HepG2 (cell line): ENCODE measurements around the gene CPB2. TPM values are rescaled to one million over a fixed set of nuclear protein-coding genes. Genes with fewer than 3 reads are reported as not detected.
A peak's percentile ranks its signal among the peaks of the same experiment; 100 is the strongest.

ENCODE experiments used
- ASH2L ChIP-seq: fragments of 300-600, 200-600 bp; sonication (generic); IDR thresholded peaks from 2 replicates; pipeline ENCODE4 v1.7.0; 2017; ENCODE audit warnings: low read depth, mild to moderate bottlenecking, moderate library complexity, mixed read lengths, low read length; ENCODE audit not compliant: insufficient read length
- GATAD2A ChIP-seq: IDR thresholded peaks from 2 replicates; pipeline ENCODE4 v1.6.1; 2016
- PCBP2 ChIP-seq: fragments of 200-400 bp; formaldehyde crosslinking; optimal IDR thresholded peaks from 2 replicates; pipeline ENCODE3; 2018; ENCODE audit warnings: low read length, low read depth; ENCODE audit not compliant: poor library complexity, severe bottlenecking
- PHF20 ChIP-seq: sonication (generic); formaldehyde crosslinking; IDR thresholded peaks from 2 replicates; pipeline ENCODE4 v1.5.0; 2020; ENCODE audit warnings: mild to moderate bottlenecking, missing genetic modification reagents
- ZKSCAN1 ChIP-seq: fragments of 150-350 bp; IDR thresholded peaks from 2 replicates; pipeline ENCODE4 v1.6.1; 2014; ENCODE audit warnings: low read length
- ZMYM4 ChIP-seq: sonication (generic); formaldehyde crosslinking; IDR thresholded peaks from 2 replicates; pipeline ENCODE4 v1.8.1; 2023; ENCODE audit warnings: mild to moderate bottlenecking, missing genetic modification reagents
- ZNF605 ChIP-seq: sonication (generic); formaldehyde crosslinking; IDR thresholded peaks from 2 replicates; pipeline ENCODE4 v1.8.0; 2022; ENCODE audit warnings: mild to moderate bottlenecking, missing genetic modification reagents
- polyA plus RNA-seq, 8 experiments: library from polyadenylated mRNA; depleted of rRNA in 3 of 8; stranded (reverse) in 7 of 8; unstranded in 1 of 8; fragments of >200 nt; fragmentation: Illumina TruSeq in 4 of 8; extraction: Trizol in 4 of 8; gene quantifications; 2 replicates each; pipeline versions ENCODE4 v1.2.1 to v1.2.3, GENCODE V29; 2011 to 2016; ENCODE audit warnings: low read depth in 4 of 8, missing spikeins in 1 of 8, mixed read lengths in 1 of 8; ENCODE audit not compliant: insufficient read depth in 1 of 8
- total RNA-seq, 5 experiments: library from RNA; depleted of rRNA; stranded (reverse); fragments of >200 nt; fragmentation: Illumina TruSeq; extraction: Trizol; gene quantifications; 2 replicates each; pipeline ENCODE4 v1.2.3, GENCODE V29; 2016; ENCODE audit warnings: low read depth in 1 of 5
- TF ChIP-seq, protein P1 (sequence below): sonication (generic); formaldehyde crosslinking; IDR thresholded peaks from 2 replicates; pipeline ENCODE4 v1.4.0; 2020; ENCODE audit warnings: missing genetic modification reagents
- TF ChIP-seq, protein P2 (sequence below): sonication (generic); formaldehyde crosslinking; IDR thresholded peaks from 2 replicates; pipeline ENCODE4 v1.8.1; 2023; ENCODE audit warnings: mild to moderate bottlenecking, missing genetic modification reagents
- TF ChIP-seq, protein P3 (sequence below): IDR thresholded peaks from 2 replicates; pipeline ENCODE4 v1.4.0; 2020; ENCODE audit warnings: mild to moderate bottlenecking, missing genetic modification reagents
- TF ChIP-seq, protein P4 (sequence below): sonication (generic); formaldehyde crosslinking; IDR thresholded peaks from 2 replicates; pipeline ENCODE4 v1.8.0; 2023; ENCODE audit warnings: mild to moderate bottlenecking, missing genetic modification reagents
- TF ChIP-seq, protein P5 (sequence below): sonication (generic); formaldehyde crosslinking; conservative IDR thresholded peaks from 2 replicates; pipeline ENCODE4 v1.4.0; 2020; ENCODE audit warnings: mild to moderate bottlenecking, missing genetic modification reagents, moderate library complexity
- TF ChIP-seq, protein P6 (sequence below): sonication (generic); formaldehyde crosslinking; IDR thresholded peaks from 2 replicates; pipeline ENCODE4 v1.4.0; 2020; ENCODE audit warnings: missing genetic modification reagents, mild to moderate bottlenecking, borderline replicate concordance
- TF ChIP-seq, protein P7 (sequence below): sonication (generic); IDR thresholded peaks from 2 replicates; pipeline ENCODE4 v1.6.1; 2016; ENCODE audit warnings: low read depth, borderline replicate concordance

CPB2 gene
- total and polyA plus RNA-seq, 2 of the 13 experiments (the other 11 are each of a cell fraction or from before 2014, with no cell fraction given), result 125 to 140 TPM

DNA sequence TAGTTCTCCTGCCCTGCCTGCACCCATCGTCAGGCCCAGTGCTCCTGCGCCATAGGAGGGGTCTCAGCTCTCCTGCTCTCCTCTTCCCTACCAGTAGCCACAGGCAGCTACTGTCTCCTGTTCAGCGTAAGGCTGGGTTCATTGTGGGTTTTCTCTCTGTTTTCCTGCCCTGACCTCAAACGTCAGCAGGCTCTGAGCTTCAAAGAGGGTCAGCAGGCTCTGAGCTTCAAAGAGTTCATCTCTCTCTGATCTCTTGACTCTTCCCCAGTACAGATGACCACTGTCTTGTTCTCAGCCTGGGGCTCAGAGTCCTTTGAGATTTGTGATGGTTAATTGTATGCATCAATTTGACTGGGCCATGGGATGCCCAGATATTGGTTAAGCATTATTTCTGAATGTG, 4.6 kb upstream of the CPB2 start (continued):
- TF ChIP-seq, protein P1, sequence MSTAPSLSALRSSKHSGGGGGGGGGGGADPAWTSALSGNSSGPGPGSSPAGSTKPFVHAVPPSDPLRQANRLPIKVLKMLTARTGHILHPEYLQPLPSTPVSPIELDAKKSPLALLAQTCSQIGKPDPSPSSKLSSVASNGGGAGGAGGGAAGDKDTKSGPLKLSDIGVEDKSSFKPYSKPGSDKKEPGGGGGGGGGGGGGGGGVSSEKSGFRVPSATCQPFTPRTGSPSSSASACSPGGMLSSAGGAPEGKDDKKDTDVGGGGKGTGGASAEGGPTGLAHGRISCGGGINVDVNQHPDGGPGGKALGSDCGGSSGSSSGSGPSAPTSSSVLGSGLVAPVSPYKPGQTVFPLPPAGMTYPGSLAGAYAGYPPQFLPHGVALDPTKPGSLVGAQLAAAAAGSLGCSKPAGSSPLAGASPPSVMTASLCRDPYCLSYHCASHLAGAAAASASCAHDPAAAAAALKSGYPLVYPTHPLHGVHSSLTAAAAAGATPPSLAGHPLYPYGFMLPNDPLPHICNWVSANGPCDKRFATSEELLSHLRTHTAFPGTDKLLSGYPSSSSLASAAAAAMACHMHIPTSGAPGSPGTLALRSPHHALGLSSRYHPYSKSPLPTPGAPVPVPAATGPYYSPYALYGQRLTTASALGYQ, result peak; percentile 79; the same call in 1 of the 2 replicates
- peak; percentile 88 for TF ChIP-seq ASH2L
- TF ChIP-seq ZMYM4 (CRISPR knock-in tag), result peak; percentile 88
- no peak for TF ChIP-seq ZKSCAN1
- peak; percentile 84 for TF ChIP-seq GATAD2A (CRISPR knock-in tag)
- TF ChIP-seq, protein P2, sequence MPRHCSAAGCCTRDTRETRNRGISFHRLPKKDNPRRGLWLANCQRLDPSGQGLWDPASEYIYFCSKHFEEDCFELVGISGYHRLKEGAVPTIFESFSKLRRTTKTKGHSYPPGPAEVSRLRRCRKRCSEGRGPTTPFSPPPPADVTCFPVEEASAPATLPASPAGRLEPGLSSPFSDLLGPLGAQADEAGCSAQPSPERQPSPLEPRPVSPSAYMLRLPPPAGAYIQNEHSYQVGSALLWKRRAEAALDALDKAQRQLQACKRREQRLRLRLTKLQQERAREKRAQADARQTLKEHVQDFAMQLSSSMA (CRISPR knock-in tag), result 0 out of 2 replicates have a peak, but pooled peaks have one; percentile 30
- TF ChIP-seq, protein P3, sequence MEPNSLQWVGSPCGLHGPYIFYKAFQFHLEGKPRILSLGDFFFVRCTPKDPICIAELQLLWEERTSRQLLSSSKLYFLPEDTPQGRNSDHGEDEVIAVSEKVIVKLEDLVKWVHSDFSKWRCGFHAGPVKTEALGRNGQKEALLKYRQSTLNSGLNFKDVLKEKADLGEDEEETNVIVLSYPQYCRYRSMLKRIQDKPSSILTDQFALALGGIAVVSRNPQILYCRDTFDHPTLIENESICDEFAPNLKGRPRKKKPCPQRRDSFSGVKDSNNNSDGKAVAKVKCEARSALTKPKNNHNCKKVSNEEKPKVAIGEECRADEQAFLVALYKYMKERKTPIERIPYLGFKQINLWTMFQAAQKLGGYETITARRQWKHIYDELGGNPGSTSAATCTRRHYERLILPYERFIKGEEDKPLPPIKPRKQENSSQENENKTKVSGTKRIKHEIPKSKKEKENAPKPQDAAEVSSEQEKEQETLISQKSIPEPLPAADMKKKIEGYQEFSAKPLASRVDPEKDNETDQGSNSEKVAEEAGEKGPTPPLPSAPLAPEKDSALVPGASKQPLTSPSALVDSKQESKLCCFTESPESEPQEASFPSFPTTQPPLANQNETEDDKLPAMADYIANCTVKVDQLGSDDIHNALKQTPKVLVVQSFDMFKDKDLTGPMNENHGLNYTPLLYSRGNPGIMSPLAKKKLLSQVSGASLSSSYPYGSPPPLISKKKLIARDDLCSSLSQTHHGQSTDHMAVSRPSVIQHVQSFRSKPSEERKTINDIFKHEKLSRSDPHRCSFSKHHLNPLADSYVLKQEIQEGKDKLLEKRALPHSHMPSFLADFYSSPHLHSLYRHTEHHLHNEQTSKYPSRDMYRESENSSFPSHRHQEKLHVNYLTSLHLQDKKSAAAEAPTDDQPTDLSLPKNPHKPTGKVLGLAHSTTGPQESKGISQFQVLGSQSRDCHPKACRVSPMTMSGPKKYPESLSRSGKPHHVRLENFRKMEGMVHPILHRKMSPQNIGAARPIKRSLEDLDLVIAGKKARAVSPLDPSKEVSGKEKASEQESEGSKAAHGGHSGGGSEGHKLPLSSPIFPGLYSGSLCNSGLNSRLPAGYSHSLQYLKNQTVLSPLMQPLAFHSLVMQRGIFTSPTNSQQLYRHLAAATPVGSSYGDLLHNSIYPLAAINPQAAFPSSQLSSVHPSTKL (CRISPR knock-in tag), result peak; percentile 88
- peak; percentile 20; the same call in 1 of the 2 replicates for TF ChIP-seq PHF20 (CRISPR knock-in tag)
- no peak for TF ChIP-seq PCBP2
- TF ChIP-seq, protein P4, sequence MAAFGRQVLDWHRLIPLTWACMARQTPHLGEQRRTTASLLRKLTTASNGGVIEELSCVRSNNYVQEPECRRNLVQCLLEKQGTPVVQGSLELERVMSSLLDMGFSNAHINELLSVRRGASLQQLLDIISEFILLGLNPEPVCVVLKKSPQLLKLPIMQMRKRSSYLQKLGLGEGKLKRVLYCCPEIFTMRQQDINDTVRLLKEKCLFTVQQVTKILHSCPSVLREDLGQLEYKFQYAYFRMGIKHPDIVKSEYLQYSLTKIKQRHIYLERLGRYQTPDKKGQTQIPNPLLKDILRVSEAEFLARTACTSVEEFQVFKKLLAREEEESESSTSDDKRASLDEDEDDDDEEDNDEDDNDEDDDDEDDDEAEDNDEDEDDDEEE, result no peak
- TF ChIP-seq, protein P5, sequence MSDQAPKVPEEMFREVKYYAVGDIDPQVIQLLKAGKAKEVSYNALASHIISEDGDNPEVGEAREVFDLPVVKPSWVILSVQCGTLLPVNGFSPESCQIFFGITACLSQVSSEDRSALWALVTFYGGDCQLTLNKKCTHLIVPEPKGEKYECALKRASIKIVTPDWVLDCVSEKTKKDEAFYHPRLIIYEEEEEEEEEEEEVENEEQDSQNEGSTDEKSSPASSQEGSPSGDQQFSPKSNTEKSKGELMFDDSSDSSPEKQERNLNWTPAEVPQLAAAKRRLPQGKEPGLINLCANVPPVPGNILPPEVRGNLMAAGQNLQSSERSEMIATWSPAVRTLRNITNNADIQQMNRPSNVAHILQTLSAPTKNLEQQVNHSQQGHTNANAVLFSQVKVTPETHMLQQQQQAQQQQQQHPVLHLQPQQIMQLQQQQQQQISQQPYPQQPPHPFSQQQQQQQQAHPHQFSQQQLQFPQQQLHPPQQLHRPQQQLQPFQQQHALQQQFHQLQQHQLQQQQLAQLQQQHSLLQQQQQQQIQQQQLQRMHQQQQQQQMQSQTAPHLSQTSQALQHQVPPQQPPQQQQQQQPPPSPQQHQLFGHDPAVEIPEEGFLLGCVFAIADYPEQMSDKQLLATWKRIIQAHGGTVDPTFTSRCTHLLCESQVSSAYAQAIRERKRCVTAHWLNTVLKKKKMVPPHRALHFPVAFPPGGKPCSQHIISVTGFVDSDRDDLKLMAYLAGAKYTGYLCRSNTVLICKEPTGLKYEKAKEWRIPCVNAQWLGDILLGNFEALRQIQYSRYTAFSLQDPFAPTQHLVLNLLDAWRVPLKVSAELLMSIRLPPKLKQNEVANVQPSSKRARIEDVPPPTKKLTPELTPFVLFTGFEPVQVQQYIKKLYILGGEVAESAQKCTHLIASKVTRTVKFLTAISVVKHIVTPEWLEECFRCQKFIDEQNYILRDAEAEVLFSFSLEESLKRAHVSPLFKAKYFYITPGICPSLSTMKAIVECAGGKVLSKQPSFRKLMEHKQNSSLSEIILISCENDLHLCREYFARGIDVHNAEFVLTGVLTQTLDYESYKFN (CRISPR knock-in tag), result peak; percentile 98
- TF ChIP-seq, protein P6, sequence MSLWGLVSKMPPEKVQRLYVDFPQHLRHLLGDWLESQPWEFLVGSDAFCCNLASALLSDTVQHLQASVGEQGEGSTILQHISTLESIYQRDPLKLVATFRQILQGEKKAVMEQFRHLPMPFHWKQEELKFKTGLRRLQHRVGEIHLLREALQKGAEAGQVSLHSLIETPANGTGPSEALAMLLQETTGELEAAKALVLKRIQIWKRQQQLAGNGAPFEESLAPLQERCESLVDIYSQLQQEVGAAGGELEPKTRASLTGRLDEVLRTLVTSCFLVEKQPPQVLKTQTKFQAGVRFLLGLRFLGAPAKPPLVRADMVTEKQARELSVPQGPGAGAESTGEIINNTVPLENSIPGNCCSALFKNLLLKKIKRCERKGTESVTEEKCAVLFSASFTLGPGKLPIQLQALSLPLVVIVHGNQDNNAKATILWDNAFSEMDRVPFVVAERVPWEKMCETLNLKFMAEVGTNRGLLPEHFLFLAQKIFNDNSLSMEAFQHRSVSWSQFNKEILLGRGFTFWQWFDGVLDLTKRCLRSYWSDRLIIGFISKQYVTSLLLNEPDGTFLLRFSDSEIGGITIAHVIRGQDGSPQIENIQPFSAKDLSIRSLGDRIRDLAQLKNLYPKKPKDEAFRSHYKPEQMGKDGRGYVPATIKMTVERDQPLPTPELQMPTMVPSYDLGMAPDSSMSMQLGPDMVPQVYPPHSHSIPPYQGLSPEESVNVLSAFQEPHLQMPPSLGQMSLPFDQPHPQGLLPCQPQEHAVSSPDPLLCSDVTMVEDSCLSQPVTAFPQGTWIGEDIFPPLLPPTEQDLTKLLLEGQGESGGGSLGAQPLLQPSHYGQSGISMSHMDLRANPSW, result peak; percentile 76; the same call in 1 of the 2 replicates
- TF ChIP-seq, protein P7, sequence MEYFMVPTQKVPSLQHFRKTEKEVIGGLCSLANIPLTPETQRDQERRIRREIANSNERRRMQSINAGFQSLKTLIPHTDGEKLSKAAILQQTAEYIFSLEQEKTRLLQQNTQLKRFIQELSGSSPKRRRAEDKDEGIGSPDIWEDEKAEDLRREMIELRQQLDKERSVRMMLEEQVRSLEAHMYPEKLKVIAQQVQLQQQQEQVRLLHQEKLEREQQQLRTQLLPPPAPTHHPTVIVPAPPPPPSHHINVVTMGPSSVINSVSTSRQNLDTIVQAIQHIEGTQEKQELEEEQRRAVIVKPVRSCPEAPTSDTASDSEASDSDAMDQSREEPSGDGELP, result peak; percentile 79; the same call in 1 of the 2 replicates
- TF ChIP-seq ZNF605 (CRISPR knock-in tag), result 0 out of 2 replicates have a peak, but pooled peaks have one; percentile 14
